ENCODE measurements around the gene MTHFD1L. TPM values are rescaled to one million over a fixed set of nuclear protein-coding genes. Genes with fewer than 3 reads are reported as not detected.

MTHFD1L gene
- total and polyA plus RNA-seq, 2 donors from 2014 or later: 4.7 to 39.6 TPM

GRCh38 chr6:150931405-150931804 is 65.9 kb downstream of the MTHFD1L start:
- TF ChIP-seq CTCF (IDR thresholded peaks at IDR 0.05; ENCODE audit: borderline replicate concordance, extremely low read depth, insufficient read depth): no peak
- intact Hi-C loops (cut with DNase I): no loop called here
- FAIRE-seq (no peak), DNase-seq (no peak)
- Histone ChIP-seq H3K4me1 (ENCODE audit: control insufficient read depth in 2 of 3, insufficient read depth in 2 of 3, low read depth in 1 of 3, low read length in 3 of 3) (no peaks in the 10 kb centered on the region), H3K9me3 (ENCODE audit: control insufficient read depth in 2 of 3, insufficient read depth in 1 of 3, low read length in 3 of 3) (no peaks in the 10 kb centered on the region), H3K9ac (ENCODE audit: low read length in 3 of 3) (no peak overlapping the region), H3K36me3 (ENCODE audit: control insufficient read depth in 2 of 3, insufficient read depth in 3 of 3, low read length in 3 of 3) (no peaks in the 10 kb centered on the region), H3K4me3 (ENCODE audit: low read length in 3 of 3) (no peak overlapping the region), H3K27me3 (ENCODE audit: control insufficient read depth, insufficient read depth, low read length) (no peaks in the 10 kb centered on the region), H3K27ac (ENCODE audit: low read depth in 2 of 2, low read length in 2 of 2) (no peak overlapping the region)

GRCh38 chr6:150932996-150933395 is 67.5 kb downstream of the MTHFD1L start:
- intact Hi-C loops (cut with DNase I): no loop called here
- no peak for FAIRE-seq
- Histone ChIP-seq H3K27ac (ENCODE audit: low read depth in 2 of 2, low read length in 2 of 2) (no peak overlapping the region), H3K9me3 (ENCODE audit: control insufficient read depth in 2 of 3, insufficient read depth in 1 of 3, low read length in 3 of 3) (no peaks in the 10 kb centered on the region), H3K27me3 (ENCODE audit: control insufficient read depth, insufficient read depth, low read length) (no peaks in the 10 kb centered on the region), H3K9ac (ENCODE audit: low read length in 3 of 3) (no peak overlapping the region), H3K36me3 (ENCODE audit: control insufficient read depth in 2 of 3, insufficient read depth in 3 of 3, low read length in 3 of 3) (no peaks in the 10 kb centered on the region), H3K4me1 (ENCODE audit: control insufficient read depth in 2 of 3, insufficient read depth in 2 of 3, low read depth in 1 of 3, low read length in 3 of 3) (no peaks in the 10 kb centered on the region), H3K4me3 (ENCODE audit: low read length in 3 of 3) (no peak overlapping the region)
- TF ChIP-seq CTCF (IDR thresholded peaks at IDR 0.05; ENCODE audit: borderline replicate concordance, extremely low read depth, insufficient read depth): no peak
- no peak for DNase-seq

GRCh38 chr6:150934380-150934779 is 68.9 kb downstream of the MTHFD1L start:
- TF ChIP-seq CTCF (IDR thresholded peaks at IDR 0.05; ENCODE audit: borderline replicate concordance, extremely low read depth, insufficient read depth): no peak
- H3K27me3 ChIP-seq (ENCODE audit: control insufficient read depth, insufficient read depth, low read length): no peaks in the 10 kb centered on the region
- no peaks in the 10 kb centered on the region for H3K4me1 ChIP-seq (ENCODE audit: control insufficient read depth in 2 of 3, insufficient read depth in 2 of 3, low read depth in 1 of 3, low read length in 3 of 3)
- FAIRE-seq: no peak
- intact Hi-C loops (cut with DNase I): no loop called here
- H3K27ac ChIP-seq (ENCODE audit: low read depth in 2 of 2, low read length in 2 of 2): no peak overlapping the region
- H3K9ac ChIP-seq (ENCODE audit: low read length in 3 of 3): no peak overlapping the region
- no peaks in the 10 kb centered on the region for H3K36me3 ChIP-seq (ENCODE audit: control insufficient read depth in 2 of 3, insufficient read depth in 3 of 3, low read length in 3 of 3)
- H3K9me3 ChIP-seq (ENCODE audit: control insufficient read depth in 2 of 3, insufficient read depth in 1 of 3, low read length in 3 of 3): no peaks in the 10 kb centered on the region
- H3K4me3 ChIP-seq (ENCODE audit: low read length in 3 of 3): no peak overlapping the region
- DNase-seq: no peak

- H3K9ac ChIP-seq (ENCODE audit: low read length in 3 of 3): no peak overlapping the region
- no peaks in the 10 kb centered on the region for H3K27me3 ChIP-seq (ENCODE audit: control insufficient read depth, insufficient read depth, low read length)
- FAIRE-seq (no peak), DNase-seq (no peak)
- H3K9me3 ChIP-seq (ENCODE audit: control insufficient read depth in 2 of 3, insufficient read depth in 1 of 3, low read length in 3 of 3): no peaks in the 10 kb centered on the region
- no peaks in the 10 kb centered on the region for H3K4me1 ChIP-seq (ENCODE audit: control insufficient read depth in 2 of 3, insufficient read depth in 2 of 3, low read depth in 1 of 3, low read length in 3 of 3)
- intact Hi-C loops (cut with DNase I): no loop called here
- no peak overlapping the region for H3K27ac ChIP-seq (ENCODE audit: low read depth in 2 of 2, low read length in 2 of 2)
- H3K36me3 ChIP-seq (ENCODE audit: control insufficient read depth in 2 of 3, insufficient read depth in 3 of 3, low read length in 3 of 3): no peaks in the 10 kb centered on the region
- no peak overlapping the region for H3K4me3 ChIP-seq (ENCODE audit: low read length in 3 of 3)
- no peak for TF ChIP-seq CTCF (IDR thresholded peaks at IDR 0.05; ENCODE audit: borderline replicate concordance, extremely low read depth, insufficient read depth)
Measured at GRCh38 chr6:150936021-150936555, 70.6 kb downstream of the MTHFD1L start.

Measured in kidney (tissue), 14 donors.